Pancreas (tissue), 10 donors: ENCODE results near the gene TAF1. TPM values are rescaled to one million over a fixed set of nuclear protein-coding genes. Genes with fewer than 3 reads are reported as not detected.
"Not testable (repeated sequence)": the region's sequence is repeated elsewhere in the genome, so short reads cannot be mapped to it uniquely, and the experiment has no call there.

ENCODE experiments used
- ATAC-seq, 4 donors: fragments of 200-7000 bp; cut with Tn5 transposase; one replicate each; pipeline versions ENCODE4 v1.8.0 to v1.9.1; 2020; ENCODE audit warnings: mild to moderate bottlenecking in 4 of 4, moderate library complexity in 4 of 4
- DNase-seq, 6 donors: peaks; one replicate each; pipeline ENCODE4 v3.0.0-alpha.2; 2020
- FAIRE-seq: peaks from 2 replicates; lab custom pipeline; 2012; peaks lifted over from hg19 to GRCh38; lab: Jason Lieb, UNC
- H3K27ac ChIP-seq, 4 donors: fragments of 200-600 bp; sonication (generic); 1 replicate in 3 of 4; 2 replicates in 1 of 4; pipeline versions ENCODE4 v1.5.0 to v1.8.0; 2020
- H3K27me3 ChIP-seq, 4 donors: fragments of 200-600 bp; one replicate each; pipeline ENCODE4 v1.8.0; 2021
- H3K36me3 ChIP-seq, 3 donors: fragments of 200-600 bp; sonication (generic) in 1 of 3; one replicate each; pipeline versions ENCODE4 v1.5.0 to v1.8.0; 2020 to 2021
- H3K4me1 ChIP-seq, 3 donors: fragments of 200-600 bp; one replicate each; pipeline ENCODE4 v1.8.0; 2021
- H3K4me3 ChIP-seq, 4 donors: fragments of 200-600 bp; sonication (generic) in 2 of 4; one replicate each; pipeline versions ENCODE4 v1.5.0 to v1.8.0; 2020 to 2021
- H3K9me3 ChIP-seq, 4 donors: fragments of 200-600 bp; one replicate each; pipeline ENCODE4 v1.8.0; 2021
- CTCF ChIP-seq, 4 donors: fragments of 200-600 bp; sonication (generic) in 3 of 4; IDR thresholded peaks; one replicate each; pipeline versions ENCODE4 v1.5.0 to v1.8.0; 2021; ENCODE audit warnings: antibody characterized with exemption in 4 of 4
- WGBS, 2 donors: extraction: QIAGEN DNeasy Blood & Tissue Kit; methylation state at CpG; one replicate each; pipeline ENCODE4 v1.1.7; 2013; 5-methylcytosine and 5-hydroxymethylcytosine counted together
- intact Hi-C, 3 donors: fragments of 100-400 bp; cut with DNase I; formaldehyde crosslinking; loops; one replicate each; pipeline versions ENCODE4 v1.11.1 to v1.14.2; 2022
- polyA plus RNA-seq, 2 donors: library from polyadenylated mRNA; stranded (reverse); fragments of 200-250 nt; gene quantifications; one replicate each; pipeline ENCODE4 v1.2.3, GENCODE V29; 2013
- total RNA-seq, 6 donors: library from RNA; stranded (reverse); fragmentation: NEBNext Ultra II Directional in 4 of 6; extraction: Animal tissue kit (Norgen Biotek cat#: 25700) in 4 of 6; gene quantifications; one replicate each; pipeline versions ENCODE4 v1.2.1 to v1.2.4, GENCODE V29; 2021 to 2023
- donor health status: healthy with polysubstance abuse.
- donor health status: DM: no; HTN: no; CAD: no; lungs with moderate emphysema.
- donor health status: DM: no; HTN: no; CAD: no.
- donor health status: control.
- donor health status: control.
- donor health status: Bipolar disorder and iron deficiency.
- donor health status: DM: yes; HTN: yes; CAD: no.
- donor health status: DM: no; HTN: no; CAD: no.
- donor health status: DM: no; HTN: no; CAD: no.
- donor health status: DM: yes; HTN: yes; CAD: no.

Gene TAF1
- total RNA-seq (10 to 100 TPM; 13.5 to 23.2 (median 17.0) TPM), polyA plus RNA-seq (10 to 100 TPM in 1 of 2 donors, 1 to 10 TPM in 1; 9.8 to 11.8 TPM)

DNA sequence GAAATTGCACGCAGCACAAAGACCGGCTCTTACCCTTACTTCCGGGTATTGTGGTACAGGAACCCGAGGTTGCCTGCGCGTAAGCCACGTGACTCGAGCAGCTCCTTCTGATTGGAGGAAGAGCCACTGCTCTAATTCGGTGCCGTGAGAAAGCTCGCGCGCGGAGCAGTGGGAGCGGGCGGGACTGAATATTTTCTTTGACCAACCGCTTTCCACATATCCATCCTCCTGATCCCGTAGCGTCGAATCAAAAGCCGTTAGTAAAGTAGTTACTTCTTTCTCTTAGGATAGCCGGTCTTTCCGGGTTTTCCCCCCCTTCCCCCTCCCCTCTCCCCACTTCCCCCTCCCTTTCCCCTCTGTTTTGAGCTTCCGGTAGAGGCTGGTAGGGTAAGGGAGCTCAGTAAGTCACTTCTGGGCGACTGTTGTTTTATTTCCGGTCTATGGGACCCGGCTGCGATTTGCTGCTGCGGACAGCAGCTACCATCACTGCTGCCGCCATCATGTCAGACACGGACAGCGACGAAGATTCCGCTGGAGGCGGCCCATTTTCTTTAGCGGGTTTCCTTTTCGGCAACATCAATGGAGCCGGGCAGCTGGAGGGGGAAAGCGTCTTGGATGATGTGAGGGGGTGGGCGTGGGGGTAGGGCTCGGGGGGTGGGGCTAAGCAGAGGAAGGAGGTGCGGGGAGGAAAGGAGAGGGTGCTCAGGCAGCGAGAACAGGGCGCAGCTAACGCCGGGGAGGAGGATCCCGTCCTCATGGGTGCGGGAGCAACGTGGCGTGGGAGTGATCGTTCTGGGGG lies at the start of gene TAF1:
TSS of gene TAF1 (plus strand) at position 483 of the 799 bp plus-strand sequence. CDS start at position 501, 18 bp downstream.
- Histone ChIP-seq H3K27me3 (no peaks in the 10 kb centered on the region), H3K4me1 (no peaks in the 10 kb centered on the region), H3K4me3 (peak within 1 kb of the TSS; percentile 35 to 59 (median 52)), H3K36me3 (peaks cover 0 to 2% (median 0%) of the 10 kb centered on the region in 3 donors), H3K27ac (peak within 1 kb of the TSS; percentile 72 to 78 (median 73)), H3K9me3 (no peaks in the 10 kb centered on the region)
- 1 to 26% methylated on average over 50 to 51 of the region's 51 CpGs for WGBS, 2 donors
- ATAC-seq (peak; percentile 93 to 96 (median 94)), FAIRE-seq (peak; percentile 95), DNase-seq (peak; percentile 84 to 94 (median 93))
- TF ChIP-seq CTCF (IDR thresholded peaks at IDR 0.05): no peak
- intact Hi-C loops: no loop called here

DNA sequence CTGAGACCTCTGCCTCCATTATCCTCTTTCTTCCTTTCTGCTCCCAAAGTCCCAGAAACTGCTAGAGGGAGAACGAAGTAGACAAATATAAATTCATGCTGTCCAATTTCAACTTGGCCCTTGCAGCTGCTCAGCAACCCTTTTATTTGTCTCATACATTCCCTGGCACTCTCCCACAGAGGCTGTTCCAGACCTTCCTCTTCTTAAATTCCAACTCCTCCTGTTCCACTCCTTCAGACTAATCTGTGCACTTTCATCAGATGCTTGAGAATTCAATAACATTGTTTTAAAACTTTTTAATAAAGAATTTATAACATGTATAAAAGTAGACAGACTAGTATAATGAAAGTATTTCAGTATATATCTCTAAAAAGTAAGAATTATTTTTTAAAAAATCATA lies 49.2 kb upstream of the TAF1 start:
- FAIRE-seq: peak; percentile 94
- DNase-seq, H3K4me3 ChIP-seq, ATAC-seq, intact Hi-C loops, H3K27ac ChIP-seq, H3K27me3 ChIP-seq, H3K36me3 ChIP-seq, H3K9me3 ChIP-seq, H3K4me1 ChIP-seq: not testable (repeated sequence)
- WGBS, 2 donors: no CpG with 5 or more reads among the region's 1 CpG

GRCh38 chrX:71320126-71320525 lies 46.0 kb upstream of the TAF1 start:
- FAIRE-seq: no peak

DNA sequence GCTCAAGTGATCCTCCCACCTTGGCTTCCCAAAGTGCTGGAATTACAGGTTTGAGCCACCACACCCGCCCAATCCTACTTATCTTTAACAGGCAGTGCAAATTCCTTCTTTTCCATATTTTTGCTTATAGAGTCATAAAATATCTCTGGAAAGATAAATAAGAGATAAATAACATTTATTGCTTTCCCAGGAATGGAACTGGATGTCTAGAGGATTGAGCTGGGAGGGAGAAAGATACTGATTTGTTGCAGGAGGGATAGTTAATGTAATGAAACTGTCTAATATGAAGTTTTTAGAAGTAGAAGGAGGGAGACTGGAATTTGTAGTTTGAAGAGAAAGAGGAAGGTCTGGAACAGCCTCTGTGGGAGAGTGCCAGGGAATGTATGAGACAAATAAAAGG lies 44.4 kb upstream of the TAF1 start:
- H3K4me1 ChIP-seq: no peaks in the 10 kb centered on the region
- no peak for TF ChIP-seq CTCF (IDR thresholded peaks at IDR 0.05)
- 84 to 91% methylated on average over 1 of the region's 1 CpG for WGBS, 2 donors
- ATAC-seq (no peak), DNase-seq (no peak), FAIRE-seq (peak; percentile 98)
- H3K9me3 ChIP-seq: no peaks in the 10 kb centered on the region
- H3K27ac ChIP-seq: no peak overlapping the region
- no peaks in the 10 kb centered on the region for H3K36me3 ChIP-seq
- no peak overlapping the region for H3K4me3 ChIP-seq
- no peaks in the 10 kb centered on the region for H3K27me3 ChIP-seq
- intact Hi-C loops: no loop called here

More at GRCh38 chrX:71320126-71320525, 46.0 kb upstream of the TAF1 start:
- DNase-seq (no peak), ATAC-seq (no peak)
- Histone ChIP-seq H3K4me1 (no peaks in the 10 kb centered on the region), H3K4me3 (no peak overlapping the region), H3K9me3 (no peaks in the 10 kb centered on the region), H3K27me3 (no peaks in the 10 kb centered on the region), H3K27ac (no peak overlapping the region), H3K36me3 (no peaks in the 10 kb centered on the region)
- WGBS, 2 donors: 74 to 92% methylated on average over 1 of the region's 1 CpG
- no peak for TF ChIP-seq CTCF (IDR thresholded peaks at IDR 0.05)
- intact Hi-C loops: no loop called here

GRCh38 chrX:71324452-71324851 lies 41.7 kb upstream of the TAF1 start:
- H3K4me1 ChIP-seq, H3K9me3 ChIP-seq, FAIRE-seq, DNase-seq, H3K27ac ChIP-seq, intact Hi-C loops, H3K36me3 ChIP-seq, ATAC-seq, H3K27me3 ChIP-seq, H3K4me3 ChIP-seq: not testable (repeated sequence)
- WGBS, 2 donors: 85 to 98% methylated on average over 11 of the region's 11 CpGs

DNA sequence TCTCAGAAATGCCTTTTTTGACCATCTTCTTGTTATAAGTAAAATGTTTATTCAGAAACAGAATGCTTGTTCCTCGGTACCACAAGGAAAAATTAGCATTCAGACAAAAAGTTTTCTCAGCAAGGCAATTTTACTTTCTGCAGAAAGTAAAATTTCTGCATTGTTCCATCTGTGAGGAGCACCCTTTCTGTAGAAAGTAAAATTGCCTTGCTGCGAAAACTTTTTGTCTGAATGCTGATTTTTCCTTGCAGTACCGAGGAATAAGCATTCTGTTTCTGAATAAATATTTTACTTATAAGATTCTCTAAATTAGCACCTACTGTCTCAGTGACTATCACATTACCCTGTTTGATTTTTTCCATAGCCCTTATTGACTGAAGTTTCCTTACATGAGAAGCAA lies 39.8 kb upstream of the TAF1 start:
- no peaks in the 10 kb centered on the region for H3K9me3 ChIP-seq
- intact Hi-C loops: no loop called here
- H3K4me1 ChIP-seq: no peaks in the 10 kb centered on the region
- DNase-seq: no peak
- no peak for ATAC-seq
- no peak overlapping the region for H3K4me3 ChIP-seq
- WGBS, 2 donors: 74 to 98% methylated on average over 3 of the region's 3 CpGs
- no peak overlapping the region for H3K27ac ChIP-seq
- no peak for FAIRE-seq
- no peaks in the 10 kb centered on the region for H3K27me3 ChIP-seq
- H3K36me3 ChIP-seq: no peaks in the 10 kb centered on the region
- TF ChIP-seq CTCF (IDR thresholded peaks at IDR 0.05): no peak

DNA sequence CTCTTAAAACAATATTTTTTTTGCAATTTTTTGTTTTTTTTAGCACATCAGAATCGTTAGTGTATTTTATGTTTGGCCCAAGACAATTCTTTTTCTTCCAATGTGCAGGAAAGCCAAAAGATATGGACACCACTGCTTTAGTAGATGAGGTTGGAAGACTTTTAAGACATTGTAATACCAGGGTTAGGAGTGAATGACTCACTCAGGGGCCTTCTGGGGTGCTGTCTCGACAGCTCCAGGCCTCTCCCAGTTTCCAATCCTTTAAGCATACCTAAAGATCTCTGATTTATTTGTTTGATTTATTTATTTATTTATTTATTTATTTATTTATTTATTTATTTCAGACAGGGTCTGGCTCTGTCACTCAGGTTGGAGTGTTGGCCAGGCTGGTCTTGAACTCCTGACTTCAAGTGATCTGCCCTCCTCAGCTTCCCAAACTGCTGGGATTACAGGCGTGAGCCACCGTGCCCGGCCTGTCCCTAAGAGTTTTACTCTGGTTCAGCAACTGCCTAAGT lies 16.9 kb upstream of the TAF1 start:
- DNase-seq, H3K27ac ChIP-seq, H3K27me3 ChIP-seq, H3K4me1 ChIP-seq, FAIRE-seq, H3K9me3 ChIP-seq, ATAC-seq, H3K36me3 ChIP-seq, intact Hi-C loops, H3K4me3 ChIP-seq: not testable (repeated sequence)
- 45 to 72% methylated on average over 2 of the region's 5 CpGs for WGBS, 2 donors

DNA sequence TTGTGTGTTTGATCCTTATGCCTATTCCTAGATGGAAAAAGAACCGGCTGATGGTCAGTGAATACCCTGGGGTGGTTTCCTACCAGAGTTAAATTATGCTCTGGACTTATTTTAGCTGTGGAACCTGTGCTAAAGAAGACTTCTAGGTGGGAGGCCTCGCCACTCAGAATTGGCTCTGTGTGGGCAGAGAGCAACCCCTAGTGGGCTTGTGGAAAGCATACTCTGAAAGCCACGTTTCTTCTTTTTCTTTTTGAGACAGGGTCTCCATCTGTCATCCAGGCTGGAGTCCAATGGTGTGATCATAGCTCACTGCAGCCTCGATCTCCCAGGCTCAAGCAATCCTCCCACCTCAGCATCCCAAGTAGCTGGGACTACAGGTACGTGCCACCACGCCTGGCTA lies 16.3 kb upstream of the TAF1 start:
- H3K9me3 ChIP-seq, H3K27ac ChIP-seq, DNase-seq, H3K4me1 ChIP-seq, ATAC-seq, FAIRE-seq, H3K36me3 ChIP-seq, H3K27me3 ChIP-seq, H3K4me3 ChIP-seq: not testable (repeated sequence)
- intact Hi-C loops: loop anchor here in 1 of 3 donors (10.0 kb wide), 1 partner anchor 55 kb away; no protein-coding TSS in a partner anchor
- WGBS, 2 donors: 22 to 25% methylated on average over 1 to 2 of the region's 6 CpGs
